ENCODE results near the gene RHOC. TPM values are rescaled to one million over a fixed set of nuclear protein-coding genes. Genes with fewer than 3 reads are reported as not detected.
"Not testable (repeated sequence)": the region's sequence is repeated elsewhere in the genome, so short reads cannot be mapped to it uniquely, and the experiment has no call there.

Gene RHOC
- total RNA-seq, 1 donor from 2014 or later = 300 TPM

DNA sequence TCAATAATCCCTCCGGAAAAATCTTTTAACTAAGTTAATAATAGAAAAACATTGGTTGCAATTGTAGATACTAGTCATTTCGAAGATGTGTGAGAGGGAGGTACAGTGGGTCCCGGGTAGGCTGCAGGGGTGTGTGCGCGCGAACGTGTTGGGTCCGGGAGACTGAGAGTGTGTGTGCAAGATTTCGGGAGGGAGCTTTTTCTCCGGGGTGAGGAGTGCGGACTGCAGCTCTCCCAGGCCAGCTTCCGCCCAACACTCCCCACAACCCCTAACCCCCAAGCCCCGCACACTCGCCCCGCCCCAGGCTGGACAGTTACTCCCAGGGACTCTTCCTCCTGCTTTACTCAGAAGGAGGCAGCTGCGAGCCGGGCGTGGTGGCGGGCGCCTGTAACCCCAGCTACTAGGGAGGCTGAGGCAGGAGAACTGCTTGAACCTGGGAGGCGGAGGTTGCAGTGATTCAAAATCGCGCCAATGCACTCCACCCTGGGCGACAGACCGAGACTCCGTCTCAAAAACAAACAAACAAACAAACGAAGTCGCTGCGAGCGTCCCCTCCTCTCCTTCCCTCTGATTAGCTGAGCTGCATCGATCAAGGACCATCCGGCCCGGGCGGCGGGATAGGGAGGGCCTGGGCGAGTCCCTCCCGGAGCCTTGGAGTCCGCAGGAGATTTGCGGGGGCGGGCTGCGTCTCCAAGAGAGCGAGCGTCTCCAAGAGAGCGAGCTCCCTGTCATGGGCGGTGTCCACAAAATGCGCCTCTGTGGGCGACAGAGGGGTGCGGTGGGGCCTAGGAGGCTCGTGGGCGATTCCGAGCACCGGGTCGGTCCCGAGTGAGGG lies 36.5 kb upstream of the RHOC start:
- TF ChIP-seq, protein P1, sequence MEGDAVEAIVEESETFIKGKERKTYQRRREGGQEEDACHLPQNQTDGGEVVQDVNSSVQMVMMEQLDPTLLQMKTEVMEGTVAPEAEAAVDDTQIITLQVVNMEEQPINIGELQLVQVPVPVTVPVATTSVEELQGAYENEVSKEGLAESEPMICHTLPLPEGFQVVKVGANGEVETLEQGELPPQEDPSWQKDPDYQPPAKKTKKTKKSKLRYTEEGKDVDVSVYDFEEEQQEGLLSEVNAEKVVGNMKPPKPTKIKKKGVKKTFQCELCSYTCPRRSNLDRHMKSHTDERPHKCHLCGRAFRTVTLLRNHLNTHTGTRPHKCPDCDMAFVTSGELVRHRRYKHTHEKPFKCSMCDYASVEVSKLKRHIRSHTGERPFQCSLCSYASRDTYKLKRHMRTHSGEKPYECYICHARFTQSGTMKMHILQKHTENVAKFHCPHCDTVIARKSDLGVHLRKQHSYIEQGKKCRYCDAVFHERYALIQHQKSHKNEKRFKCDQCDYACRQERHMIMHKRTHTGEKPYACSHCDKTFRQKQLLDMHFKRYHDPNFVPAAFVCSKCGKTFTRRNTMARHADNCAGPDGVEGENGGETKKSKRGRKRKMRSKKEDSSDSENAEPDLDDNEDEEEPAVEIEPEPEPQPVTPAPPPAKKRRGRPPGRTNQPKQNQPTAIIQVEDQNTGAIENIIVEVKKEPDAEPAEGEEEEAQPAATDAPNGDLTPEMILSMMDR (IDR thresholded peaks at IDR 0.05; ENCODE audit: unreplicated experiment) = no peak
- no peak for DNase-seq (ENCODE audit: low spot score)
- H3K9me3 Mint-ChIP-seq (ENCODE audit: unreplicated experiment) = no peaks in the 10 kb centered on the region
- no peaks in the 10 kb centered on the region for H3K36me3 Mint-ChIP-seq (ENCODE audit: low read depth, unreplicated experiment)
- H3K27ac Mint-ChIP-seq (ENCODE audit: unreplicated experiment) = no peak overlapping the region
- no peaks in the 10 kb centered on the region for H3K4me1 Mint-ChIP-seq (ENCODE audit: unreplicated experiment)
- H3K4me3 Mint-ChIP-seq (ENCODE audit: unreplicated experiment) = no peak overlapping the region
- H3K27me3 Mint-ChIP-seq (ENCODE audit: unreplicated experiment) = peaks cover 11% of the 10 kb centered on the region

DNA sequence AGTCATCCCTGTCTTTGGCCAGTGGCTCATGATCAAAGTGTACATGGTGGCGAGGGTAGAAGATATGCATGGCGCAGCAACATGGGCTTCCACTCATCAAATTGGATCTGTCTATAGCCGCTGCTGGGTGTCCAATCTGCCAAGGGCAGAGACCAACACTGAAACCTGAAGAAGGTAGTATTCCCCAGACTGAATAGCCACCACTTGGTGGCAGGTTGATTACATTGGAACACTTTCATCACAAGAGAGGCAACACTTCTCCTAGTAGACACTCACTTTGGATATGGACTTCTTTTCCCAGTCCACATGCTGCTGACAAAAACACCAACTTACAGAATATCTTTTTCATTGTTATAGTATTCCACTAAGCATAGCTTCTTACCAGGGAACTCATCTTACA lies 30.6 kb upstream of the RHOC start:
- no peak overlapping the region for H3K27ac Mint-ChIP-seq (ENCODE audit: unreplicated experiment)
- H3K4me1 Mint-ChIP-seq (ENCODE audit: unreplicated experiment) = no peaks in the 10 kb centered on the region
- H3K36me3 Mint-ChIP-seq (ENCODE audit: low read depth, unreplicated experiment) = no peaks in the 10 kb centered on the region
- TF ChIP-seq, protein P1 (IDR thresholded peaks at IDR 0.05; ENCODE audit: unreplicated experiment) = no peak
- no peak for DNase-seq (ENCODE audit: low spot score)
- H3K27me3 Mint-ChIP-seq (ENCODE audit: unreplicated experiment) = peaks cover 8% of the 10 kb centered on the region
- H3K9me3 Mint-ChIP-seq (ENCODE audit: unreplicated experiment) = no peaks in the 10 kb centered on the region
- no peak overlapping the region for H3K4me3 Mint-ChIP-seq (ENCODE audit: unreplicated experiment)

DNA sequence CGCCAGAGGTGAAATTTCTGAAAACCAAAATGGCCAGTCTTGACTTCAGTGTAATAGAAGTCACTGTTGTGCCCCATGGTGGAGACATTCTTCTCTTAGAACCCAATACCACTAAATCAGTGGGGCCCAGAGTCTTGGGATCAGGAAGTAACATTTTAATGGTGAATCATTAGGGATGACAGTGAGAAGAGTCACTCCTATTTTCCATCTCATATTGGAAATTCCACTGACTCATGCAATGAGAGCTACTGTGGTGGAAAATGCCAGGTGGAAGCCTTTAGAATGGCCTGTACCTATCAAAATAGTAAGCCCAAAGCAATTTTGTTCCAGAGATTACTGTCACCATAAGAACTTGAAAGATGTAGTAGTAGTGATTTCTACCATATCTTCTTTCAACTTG lies 28.8 kb upstream of the RHOC start:
- Mint-ChIP-seq H3K9me3 (ENCODE audit: unreplicated experiment) (no peaks in the 10 kb centered on the region), H3K4me3 (ENCODE audit: unreplicated experiment) (no peak overlapping the region), H3K4me1 (ENCODE audit: unreplicated experiment) (no peaks in the 10 kb centered on the region), H3K27me3 (ENCODE audit: unreplicated experiment) (peaks cover 3% of the 10 kb centered on the region), H3K27ac (ENCODE audit: unreplicated experiment) (no peak overlapping the region), H3K36me3 (ENCODE audit: low read depth, unreplicated experiment) (no peaks in the 10 kb centered on the region)
- TF ChIP-seq, protein P1 (IDR thresholded peaks at IDR 0.05; ENCODE audit: unreplicated experiment) = no peak
- no peak for DNase-seq (ENCODE audit: low spot score)

DNA sequence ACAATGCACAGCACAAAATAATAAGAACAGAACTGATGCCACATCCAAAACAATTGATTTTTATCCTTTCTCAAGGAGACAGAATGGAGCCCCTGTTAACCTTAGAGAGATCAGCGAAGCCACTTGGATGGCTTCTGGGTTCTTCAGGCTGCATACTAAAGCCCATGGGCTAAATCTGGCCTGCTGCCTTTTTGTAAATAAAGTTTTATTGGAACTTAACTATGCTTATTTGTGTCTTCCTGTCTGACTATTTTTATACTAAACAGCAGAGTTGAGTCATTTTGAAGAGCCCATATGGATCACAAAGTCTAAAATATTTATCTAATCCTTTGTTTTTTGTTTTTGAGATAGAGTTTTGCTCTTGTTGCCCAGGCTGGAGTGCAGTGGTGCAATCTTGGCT lies 24.5 kb upstream of the RHOC start:
- no peaks in the 10 kb centered on the region for H3K9me3 Mint-ChIP-seq (ENCODE audit: unreplicated experiment)
- DNase-seq (ENCODE audit: low spot score) = no peak
- no peaks in the 10 kb centered on the region for H3K4me1 Mint-ChIP-seq (ENCODE audit: unreplicated experiment)
- H3K4me3 Mint-ChIP-seq (ENCODE audit: unreplicated experiment) = no peak overlapping the region
- peaks cover 4% of the 10 kb centered on the region for H3K27me3 Mint-ChIP-seq (ENCODE audit: unreplicated experiment)
- no peak overlapping the region for H3K27ac Mint-ChIP-seq (ENCODE audit: unreplicated experiment)
- TF ChIP-seq, protein P1 (IDR thresholded peaks at IDR 0.05; ENCODE audit: unreplicated experiment) = no peak
- no peaks in the 10 kb centered on the region for H3K36me3 Mint-ChIP-seq (ENCODE audit: low read depth, unreplicated experiment)

DNA sequence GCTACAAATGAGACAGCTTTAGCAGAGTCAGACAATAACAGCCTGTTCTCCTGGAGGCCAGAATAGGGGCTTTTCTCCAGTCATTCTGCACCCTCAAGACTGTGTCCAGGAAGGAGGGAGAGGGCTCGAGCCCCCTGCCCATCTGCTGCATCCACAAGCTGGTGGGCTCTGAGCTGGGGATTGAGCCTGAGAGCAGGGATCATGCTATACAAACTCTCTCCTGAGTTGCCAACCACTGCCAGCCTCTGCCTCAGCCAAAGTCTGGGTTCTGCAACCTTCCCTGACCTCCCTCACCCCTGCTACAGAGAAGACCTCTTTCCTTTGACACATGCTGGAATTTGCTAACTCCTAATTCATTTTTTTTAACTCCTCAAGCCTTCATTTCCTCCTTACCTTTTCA lies 23.0 kb upstream of the RHOC start:
- TF ChIP-seq, protein P1 (IDR thresholded peaks at IDR 0.05; ENCODE audit: unreplicated experiment) = no peak
- Mint-ChIP-seq H3K27ac (ENCODE audit: unreplicated experiment) (no peak overlapping the region), H3K27me3 (ENCODE audit: unreplicated experiment) (peaks cover 7% of the 10 kb centered on the region), H3K4me1 (ENCODE audit: unreplicated experiment) (no peaks in the 10 kb centered on the region), H3K4me3 (ENCODE audit: unreplicated experiment) (no peak overlapping the region), H3K9me3 (ENCODE audit: unreplicated experiment) (no peaks in the 10 kb centered on the region), H3K36me3 (ENCODE audit: low read depth, unreplicated experiment) (no peaks in the 10 kb centered on the region)
- no peak for DNase-seq (ENCODE audit: low spot score)

DNA sequence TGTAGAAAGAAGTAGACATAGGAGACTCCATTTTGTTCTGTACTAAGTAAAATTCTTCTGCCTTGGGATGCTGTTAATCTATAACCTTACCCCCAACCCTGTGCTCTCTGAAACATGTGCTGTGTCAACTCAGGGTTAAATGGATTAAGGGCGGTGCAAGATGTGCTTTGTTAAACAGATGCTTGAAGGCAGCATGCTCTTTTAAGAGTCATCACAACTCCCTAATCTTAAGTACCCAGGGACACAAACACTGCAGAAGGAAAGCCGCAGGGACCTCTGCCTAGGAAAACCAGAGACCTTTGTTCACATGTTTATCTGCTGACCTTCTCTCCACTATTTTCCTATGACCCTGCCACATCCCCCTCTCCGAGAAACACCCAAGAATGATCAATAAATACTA lies 22.1 kb upstream of the RHOC start:
- not testable (repeated sequence) for DNase-seq (ENCODE audit: low spot score)

DNA sequence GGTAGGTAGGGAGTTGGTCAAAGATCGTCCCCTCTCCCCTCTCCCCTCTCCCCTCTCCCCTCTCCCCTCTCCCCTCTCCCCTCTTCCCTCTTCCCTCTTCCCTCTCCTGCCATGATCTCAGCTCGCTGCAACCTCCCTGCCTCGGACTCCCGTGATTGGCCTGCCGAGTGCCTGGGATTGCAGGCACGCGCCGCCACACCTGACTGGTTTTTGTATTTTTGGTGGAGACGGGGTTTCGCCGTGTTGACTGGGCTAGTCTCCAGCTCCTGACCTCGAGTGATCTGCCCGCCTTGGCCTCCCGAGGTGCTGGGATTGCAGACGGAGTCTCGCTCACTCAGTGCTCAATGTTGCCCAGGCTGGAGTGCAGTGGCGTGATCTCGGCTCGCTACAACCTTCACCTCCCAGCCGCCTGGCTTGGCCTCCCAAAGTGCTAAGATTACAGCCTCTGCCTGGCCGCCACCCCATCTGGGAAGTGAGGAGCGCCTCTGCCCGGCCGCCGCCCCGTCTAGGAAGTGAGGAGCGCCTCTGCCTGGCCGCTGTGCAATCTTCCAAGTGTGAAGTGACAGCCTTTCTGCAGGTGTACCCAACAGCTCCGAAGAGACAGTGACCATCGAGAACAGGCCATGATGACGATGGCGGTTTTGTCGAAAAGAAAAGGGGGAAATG lies 21.5 kb upstream of the RHOC start:
- H3K4me3 Mint-ChIP-seq (ENCODE audit: unreplicated experiment); H3K27me3 Mint-ChIP-seq (ENCODE audit: unreplicated experiment); DNase-seq (ENCODE audit: low spot score); H3K4me1 Mint-ChIP-seq (ENCODE audit: unreplicated experiment); H3K36me3 Mint-ChIP-seq (ENCODE audit: low read depth, unreplicated experiment); H3K9me3 Mint-ChIP-seq (ENCODE audit: unreplicated experiment); H3K27ac Mint-ChIP-seq (ENCODE audit: unreplicated experiment): not testable (repeated sequence)

More for the DNA sequence above, 22.1 kb upstream of the RHOC start:
- H3K4me3 Mint-ChIP-seq (ENCODE audit: unreplicated experiment); H3K27ac Mint-ChIP-seq (ENCODE audit: unreplicated experiment); H3K36me3 Mint-ChIP-seq (ENCODE audit: low read depth, unreplicated experiment); H3K9me3 Mint-ChIP-seq (ENCODE audit: unreplicated experiment); H3K4me1 Mint-ChIP-seq (ENCODE audit: unreplicated experiment); H3K27me3 Mint-ChIP-seq (ENCODE audit: unreplicated experiment): not testable (repeated sequence)

Data from endothelial cell (in vitro differentiated cells).